H9 (cell line): ENCODE measurements around the gene ABCF2. TPM values are rescaled to one million over a fixed set of nuclear protein-coding genes. Genes with fewer than 3 reads are reported as not detected.

ENCODE experiments used
- DNase-seq: peaks from one replicate; pipeline ENCODE4 v3.0.0-alpha.2; 2017
- H2AFZ ChIP-seq: one replicate; pipeline ENCODE4 v1.6.1; 2013; ENCODE audit warnings: mild to moderate bottlenecking, low read length, control low read depth, moderate library complexity
- H2AK5ac ChIP-seq: 2 replicates; pipeline ENCODE4 v1.6.1; 2013; ENCODE audit warnings: low read length, control low read depth, mixed read lengths; ENCODE audit not compliant: insufficient read length
- H2BK120ac ChIP-seq: one replicate; pipeline ENCODE4 v1.6.1; 2013; ENCODE audit warnings: low read depth, mild to moderate bottlenecking, low read length, control low read depth, inconsistent platforms; ENCODE audit not compliant: poor library complexity, severe bottlenecking
- H2BK12ac ChIP-seq: 2 replicates; pipeline ENCODE4 v1.6.1; 2013; ENCODE audit warnings: low read length, control low read depth, mixed read lengths, low read depth; ENCODE audit not compliant: insufficient read length
- H2BK15ac ChIP-seq: 2 replicates; pipeline ENCODE4 v1.6.1; 2013; ENCODE audit warnings: low read depth, low read length, control low read depth
- H2BK20ac ChIP-seq: one replicate; pipeline ENCODE4 v1.6.1; 2013; ENCODE audit warnings: low read depth, mild to moderate bottlenecking, low read length, control low read depth, inconsistent platforms; ENCODE audit not compliant: poor library complexity, severe bottlenecking
- H2BK5ac ChIP-seq: 2 replicates; pipeline ENCODE4 v1.6.1; 2013; ENCODE audit warnings: low read length, control low read depth, mixed read lengths; ENCODE audit not compliant: insufficient read length
- H3K14ac ChIP-seq: 2 replicates; pipeline ENCODE4 v1.6.1; 2013; ENCODE audit warnings: low read length, control low read depth; ENCODE audit not compliant: insufficient read depth
- H3K18ac ChIP-seq: 2 replicates; pipeline ENCODE4 v1.6.1; 2013; ENCODE audit warnings: low read depth, mild to moderate bottlenecking, mixed read lengths, low read length, control low read depth; ENCODE audit not compliant: insufficient read length
- H3K23ac ChIP-seq: 2 replicates; pipeline ENCODE4 v1.6.1; 2013; ENCODE audit warnings: low read length, control low read depth, mixed read lengths, low read depth; ENCODE audit not compliant: insufficient read length
- H3K23me2 ChIP-seq: 2 replicates; pipeline ENCODE4 v1.6.1; 2013; ENCODE audit warnings: low read depth, mild to moderate bottlenecking, mixed read lengths, low read length, control low read depth; ENCODE audit not compliant: insufficient read length, poor library complexity, severe bottlenecking
- H3K27ac ChIP-seq: 2 replicates; pipeline ENCODE4 v1.5.1; 2013; ENCODE audit warnings: low read length, control low read depth, mixed read lengths, low read depth; ENCODE audit not compliant: insufficient read length
- H3K27me3 ChIP-seq: 2 replicates; pipeline ENCODE4 v1.6.1; 2013; ENCODE audit warnings: low read length, control low read depth, inconsistent platforms; ENCODE audit not compliant: insufficient read depth
- H3K4ac ChIP-seq: 2 replicates; pipeline ENCODE4 v1.6.1; 2013; ENCODE audit warnings: low read depth, mild to moderate bottlenecking, control low read depth, inconsistent platforms, low read length, moderate library complexity
- H3K4me1 ChIP-seq: 2 replicates; pipeline ENCODE4 v1.6.1; 2013; ENCODE audit warnings: low read length, control low read depth, inconsistent platforms; ENCODE audit not compliant: insufficient read depth
- H3K4me2 ChIP-seq: 2 replicates; pipeline ENCODE4 v1.6.1; 2013; ENCODE audit warnings: low read length, control low read depth, mixed read lengths; ENCODE audit not compliant: insufficient read length, insufficient read depth
- H3K56ac ChIP-seq: 2 replicates; pipeline ENCODE4 v1.6.1; 2013; ENCODE audit warnings: low read depth, mild to moderate bottlenecking, mixed read lengths, low read length, control low read depth; ENCODE audit not compliant: insufficient read length
- H3K79me1 ChIP-seq: 2 replicates; pipeline ENCODE4 v1.6.1; 2013; ENCODE audit warnings: low read depth, mild to moderate bottlenecking, moderate library complexity, low read length, control low read depth, inconsistent platforms; ENCODE audit not compliant: insufficient read depth, poor library complexity, severe bottlenecking
- H3K79me2 ChIP-seq: 2 replicates; pipeline ENCODE4 v1.6.1; 2013; ENCODE audit warnings: low read length, control low read depth, inconsistent platforms; ENCODE audit not compliant: insufficient read depth
- H3K9ac ChIP-seq: 2 replicates; pipeline ENCODE4 v1.6.1; 2013; ENCODE audit warnings: low read length, control low read depth, mixed read lengths; ENCODE audit not compliant: insufficient read length; ENCODE audit errors: extremely low read depth
- H3K9me3 ChIP-seq: one replicate; pipeline ENCODE4 v1.6.1; 2013; ENCODE audit warnings: low read depth, low read length, inconsistent platforms; ENCODE audit not compliant: control insufficient read depth
- H3T11ph ChIP-seq: one replicate; pipeline ENCODE4 v1.6.1; 2013; ENCODE audit warnings: mild to moderate bottlenecking, low read length, control low read depth, inconsistent platforms
- H4K20me1 ChIP-seq: one replicate; pipeline ENCODE4 v1.6.1; 2013; ENCODE audit not compliant: control insufficient read depth, insufficient read length, insufficient read depth
- H4K5ac ChIP-seq: 2 replicates; pipeline ENCODE4 v1.6.1; 2013; ENCODE audit warnings: low read depth, mild to moderate bottlenecking, mixed read lengths, low read length, control low read depth; ENCODE audit not compliant: insufficient read length
- H4K8ac ChIP-seq: replicated peaks from 2 replicates; pipeline ENCODE4 v1.6.1; 2013; ENCODE audit warnings: low read length, control low read depth, mixed read lengths, low read depth; ENCODE audit not compliant: insufficient read length
- H4K91ac ChIP-seq: 2 replicates; pipeline ENCODE4 v1.6.1; 2013; ENCODE audit warnings: low read depth, mild to moderate bottlenecking, moderate library complexity, mixed read lengths, low read length, control low read depth; ENCODE audit not compliant: insufficient read length
- H3K27ac Mint-ChIP-seq, 3 experiments: 2 replicates in 2 of 3; 3 replicates in 1 of 3; pipeline ENCODE4 v1.8.0; 2020 to 2021; ENCODE audit warnings: mixed read lengths in 3 of 3, mild to moderate bottlenecking in 1 of 3, moderate library complexity in 1 of 3
- H3K27me3 Mint-ChIP-seq: 2 replicates; pipeline ENCODE4 v1.8.0; 2021; ENCODE audit warnings: low read depth, mild to moderate bottlenecking, moderate library complexity, mixed read lengths
- H3K36me3 Mint-ChIP-seq, 3 experiments: 2 replicates in 2 of 3; 3 replicates in 1 of 3; pipeline ENCODE4 v1.8.0; 2020 to 2021; ENCODE audit warnings: low read depth in 3 of 3, mixed read lengths in 3 of 3; ENCODE audit not compliant: insufficient read depth in 1 of 3
- H3K4me1 Mint-ChIP-seq, 2 experiments: 2 replicates each; pipeline ENCODE4 v1.8.0; 2020; ENCODE audit warnings: mixed read lengths in 2 of 2
- H3K4me3 Mint-ChIP-seq, 2 experiments: 2 replicates in 1 of 2; 3 replicates in 1 of 2; pipeline ENCODE4 v1.8.0; 2020 to 2021; ENCODE audit warnings: mild to moderate bottlenecking in 2 of 2, mixed read lengths in 2 of 2, moderate library complexity in 1 of 2
- H3K9me3 Mint-ChIP-seq, 2 experiments: 2 replicates in 1 of 2; 3 replicates in 1 of 2; pipeline ENCODE4 v1.8.0; 2020; ENCODE audit warnings: mild to moderate bottlenecking in 2 of 2, mixed read lengths in 2 of 2, moderate library complexity in 1 of 2
- WGBS: extraction: QIAGEN DNeasy Blood & Tissue Kit; methylation state at CpG from one replicate; pipeline ENCODE4 v1.1.7; 2013; ENCODE audit warnings: missing lambda C conversion rate, low lambda C conversion rate, mixed read lengths; ENCODE audit not compliant: insufficient read length; ENCODE audit errors: extremely low coverage; 5-methylcytosine and 5-hydroxymethylcytosine counted together
- total RNA-seq: library from RNA; stranded (reverse); gene quantifications from 2 replicates; pipeline ENCODE4 v1.2.1, GENCODE V29; 2021
- TF ChIP-seq, protein P1 (sequence below): fragments of 200-600 bp; sonication (generic); conservative IDR thresholded peaks from 3 replicates; pipeline ENCODE4 v1.8.0; 2021; ENCODE audit warnings: antibody characterized with exemption, mild to moderate bottlenecking

Gene ABCF2
- total RNA-seq, 1 experiment from 2014 or later, result 70.1 TPM

DNA sequence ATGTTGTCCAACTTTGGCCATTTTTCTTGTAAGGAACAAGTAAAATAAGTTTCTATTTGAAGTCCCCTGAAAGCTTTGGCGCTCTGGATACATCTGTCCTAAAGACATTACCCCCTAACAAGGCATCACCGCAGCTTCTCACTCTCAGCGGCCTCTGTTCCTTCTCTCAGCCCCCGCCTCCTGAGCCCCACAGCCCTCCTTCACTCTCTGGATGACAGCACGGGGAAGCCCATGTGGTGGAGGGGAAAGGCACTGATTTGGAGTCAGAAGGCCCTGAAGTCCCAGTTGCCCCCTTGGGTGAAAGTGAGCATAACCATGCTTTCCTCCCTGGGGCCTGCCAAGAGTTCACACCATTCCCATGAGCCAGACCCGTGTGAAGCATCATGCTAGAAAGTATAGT, 21.3 kb downstream of the ABCF2 start:
- H3K27me3 ChIP-seq, result no peaks in the 10 kb centered on the region
- H3K27ac ChIP-seq, result no peak overlapping the region
- H3K4me1 ChIP-seq, result peaks cover 4% of the 10 kb centered on the region; the same call in 1 of the 2 replicates
- no peak overlapping the region for H4K91ac ChIP-seq
- H3K23ac ChIP-seq, result no peak overlapping the region
- H3K9me3 Mint-ChIP-seq, result no peaks in the 10 kb centered on the region
- H2BK5ac ChIP-seq, result no peak overlapping the region
- no peaks in the 10 kb centered on the region for H3K23me2 ChIP-seq
- H3K14ac ChIP-seq, result no peak overlapping the region
- no peak overlapping the region for H2BK12ac ChIP-seq
- no peak overlapping the region for H2AFZ ChIP-seq
- H2AK5ac ChIP-seq, result no peak overlapping the region
- no peak overlapping the region for H3T11ph ChIP-seq
- TF ChIP-seq, protein P1, sequence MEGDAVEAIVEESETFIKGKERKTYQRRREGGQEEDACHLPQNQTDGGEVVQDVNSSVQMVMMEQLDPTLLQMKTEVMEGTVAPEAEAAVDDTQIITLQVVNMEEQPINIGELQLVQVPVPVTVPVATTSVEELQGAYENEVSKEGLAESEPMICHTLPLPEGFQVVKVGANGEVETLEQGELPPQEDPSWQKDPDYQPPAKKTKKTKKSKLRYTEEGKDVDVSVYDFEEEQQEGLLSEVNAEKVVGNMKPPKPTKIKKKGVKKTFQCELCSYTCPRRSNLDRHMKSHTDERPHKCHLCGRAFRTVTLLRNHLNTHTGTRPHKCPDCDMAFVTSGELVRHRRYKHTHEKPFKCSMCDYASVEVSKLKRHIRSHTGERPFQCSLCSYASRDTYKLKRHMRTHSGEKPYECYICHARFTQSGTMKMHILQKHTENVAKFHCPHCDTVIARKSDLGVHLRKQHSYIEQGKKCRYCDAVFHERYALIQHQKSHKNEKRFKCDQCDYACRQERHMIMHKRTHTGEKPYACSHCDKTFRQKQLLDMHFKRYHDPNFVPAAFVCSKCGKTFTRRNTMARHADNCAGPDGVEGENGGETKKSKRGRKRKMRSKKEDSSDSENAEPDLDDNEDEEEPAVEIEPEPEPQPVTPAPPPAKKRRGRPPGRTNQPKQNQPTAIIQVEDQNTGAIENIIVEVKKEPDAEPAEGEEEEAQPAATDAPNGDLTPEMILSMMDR, result no peak
- H3K4ac ChIP-seq, result no peak overlapping the region
- peaks cover 3% of the 10 kb centered on the region for H4K20me1 ChIP-seq
- H3K9ac ChIP-seq, result no peak overlapping the region
- H3K4me2 ChIP-seq, result no peak overlapping the region
- H2BK20ac ChIP-seq, result no peak overlapping the region
- H2BK15ac ChIP-seq, result no peak overlapping the region
- H3K79me2 ChIP-seq, result no peaks in the 10 kb centered on the region
- H3K4me1 Mint-ChIP-seq, result peaks cover 9 to 11% of the 10 kb centered on the region in 2 experiments
- H2BK120ac ChIP-seq, result no peak overlapping the region
- no peak overlapping the region for H3K4me3 Mint-ChIP-seq
- no peaks in the 10 kb centered on the region for H3K9me3 ChIP-seq
- DNase-seq, result no peak
- H3K56ac ChIP-seq, result no peak overlapping the region
- no peaks in the 10 kb centered on the region; a peak in 1 of 7 replicates for H3K36me3 Mint-ChIP-seq
- H3K27ac Mint-ChIP-seq, result no peak overlapping the region; a peak in 1 of 7 replicates
- no peak overlapping the region for H4K5ac ChIP-seq
- no peaks in the 10 kb centered on the region for H3K79me1 ChIP-seq
- no peak overlapping the region for H3K18ac ChIP-seq
- peaks cover 49% of the 10 kb centered on the region for H3K27me3 Mint-ChIP-seq
- H4K8ac ChIP-seq, result no peak overlapping the region
- no CpG with 5 or more reads among the region's 6 CpGs for WGBS
